Skeletal muscle satellite cell (primary cell): ENCODE measurements around the gene F11.

Experiments used
- H3K27me3 ChIP-seq: 2 replicates; pipeline ENCODE4 v1.7.0; 2013; ENCODE audit warnings: low read length; ENCODE audit not compliant: control insufficient read depth, insufficient read depth
- H3K36me3 ChIP-seq: 2 replicates; pipeline ENCODE4 v1.7.0; 2013; ENCODE audit warnings: mild to moderate bottlenecking, control low read depth, low read length; ENCODE audit not compliant: insufficient read depth
- H3K4me1 ChIP-seq: 2 replicates; pipeline ENCODE4 v1.7.0; 2013; ENCODE audit warnings: low read length; ENCODE audit not compliant: control insufficient read depth, insufficient read depth
- H3K4me2 ChIP-seq: 2 replicates; pipeline ENCODE4 v1.7.0; 2013; ENCODE audit warnings: mild to moderate bottlenecking, low read length
- H3K4me3 ChIP-seq: 2 replicates; pipeline ENCODE4 v1.7.0; 2013; ENCODE audit warnings: low read length
- H3K9ac ChIP-seq: 2 replicates; pipeline ENCODE4 v1.7.0; 2013; ENCODE audit warnings: mild to moderate bottlenecking, low read depth, low read length, moderate library complexity
- H3K9me3 ChIP-seq: replicated peaks from 2 replicates; pipeline ENCODE4 v1.7.0; 2013; ENCODE audit warnings: mild to moderate bottlenecking, control low read depth, low read length

Gene F11

DNA sequence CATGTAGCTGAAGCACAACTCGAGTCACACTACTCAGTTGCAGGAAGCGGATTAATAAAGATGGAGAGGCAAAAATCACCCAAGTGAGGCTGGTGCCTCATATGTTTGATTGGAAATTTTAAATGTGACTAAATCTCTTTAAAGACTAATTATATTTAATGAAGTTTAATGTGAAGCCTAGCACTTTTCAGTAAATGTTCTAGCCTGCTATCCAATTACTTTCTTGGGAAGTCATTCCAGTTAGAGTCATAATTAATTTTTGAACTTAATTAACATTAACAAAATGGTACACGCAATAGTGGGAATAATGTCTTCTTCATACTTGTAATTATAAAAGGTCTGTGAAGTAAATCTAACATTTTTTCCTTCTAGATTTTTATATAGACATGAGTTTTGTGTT, 20.6 kb downstream of the F11 start:
- Histone ChIP-seq H3K9ac (no peak overlapping the region), H3K4me3 (no peak overlapping the region), H3K9me3 (no peaks in the 10 kb centered on the region), H3K27me3 (peaks cover 3% of the 10 kb centered on the region), H3K36me3 (no peaks in the 10 kb centered on the region), H3K4me1 (no peaks in the 10 kb centered on the region), H3K4me2 (no peak overlapping the region)

DNA sequence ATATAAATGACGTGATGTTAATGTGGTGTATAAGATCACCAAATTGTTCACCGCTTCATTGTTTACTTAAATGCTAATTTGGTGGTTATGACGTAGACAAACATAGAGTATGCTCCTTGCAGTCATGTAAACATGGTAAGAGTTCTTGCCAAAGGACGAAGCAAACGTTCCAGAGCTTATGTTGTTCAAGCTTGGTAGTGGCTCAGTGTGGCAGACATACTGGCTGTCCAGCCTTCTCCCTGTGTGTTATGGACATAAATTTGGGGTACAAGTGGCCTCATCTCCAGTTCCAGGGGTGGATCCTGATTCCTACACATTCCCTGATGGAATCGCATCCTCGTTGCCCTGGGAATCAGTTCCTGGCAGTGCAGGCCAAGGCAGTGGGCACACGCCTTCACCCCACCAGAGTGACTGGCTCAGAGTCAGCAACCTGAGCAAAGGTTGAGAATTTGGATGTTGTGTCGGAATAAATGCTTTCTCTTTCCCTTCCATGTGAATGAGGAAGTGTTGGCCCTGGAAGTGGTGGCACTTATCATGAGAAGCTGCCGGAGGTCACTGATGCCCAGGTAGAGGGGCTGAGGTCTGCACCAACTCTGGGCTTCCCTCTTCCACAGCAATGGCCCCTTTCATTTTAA, 25.4 kb downstream of the F11 start:
- Histone ChIP-seq H3K9me3 (no peaks in the 10 kb centered on the region), H3K9ac (no peak overlapping the region), H3K4me3 (no peak overlapping the region), H3K4me1 (no peaks in the 10 kb centered on the region), H3K4me2 (no peak overlapping the region), H3K27me3 (peaks cover 5% of the 10 kb centered on the region), H3K36me3 (no peaks in the 10 kb centered on the region)

DNA sequence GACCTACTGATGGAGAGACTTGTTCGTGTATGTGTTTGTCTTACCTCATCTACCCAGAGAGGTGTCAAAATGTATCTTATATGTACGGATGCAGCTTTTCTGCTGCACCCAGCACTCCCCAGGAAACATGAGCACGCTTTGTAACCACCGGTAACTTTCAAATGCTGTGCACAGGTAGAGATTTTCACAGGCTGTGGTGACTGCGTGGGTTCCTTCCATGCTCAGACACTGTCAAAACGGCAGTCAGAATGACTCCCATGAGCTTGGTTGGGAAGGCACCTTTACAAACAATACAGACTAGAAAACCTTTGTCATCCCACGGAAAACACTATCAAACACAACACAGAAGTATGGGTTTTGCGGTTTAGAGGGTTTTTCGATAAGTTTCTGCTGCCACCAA, 28.2 kb downstream of the F11 start:
- Histone ChIP-seq H3K4me1 (no peaks in the 10 kb centered on the region), H3K27me3 (peaks cover 19% of the 10 kb centered on the region)

DNA sequence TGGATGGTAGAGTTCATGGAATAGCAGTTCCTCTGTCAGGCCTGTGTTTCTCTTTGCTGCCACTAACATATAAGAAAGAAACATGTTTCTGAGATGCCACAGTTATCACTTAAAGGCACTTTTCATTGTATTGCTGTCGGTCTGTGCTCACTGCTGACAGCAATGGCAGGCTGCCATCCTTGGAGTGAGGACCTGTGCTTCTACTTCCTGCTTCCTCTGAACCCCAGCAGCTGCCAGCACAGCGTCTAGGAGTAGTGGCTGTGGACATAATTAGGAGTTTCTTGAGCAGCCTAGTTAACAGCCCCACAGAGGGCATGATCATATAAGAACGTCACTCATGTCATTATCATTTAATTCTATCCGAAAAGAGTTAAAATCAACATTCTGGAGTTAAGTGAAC, 30.5 kb downstream of the F11 start:
- H3K4me1 ChIP-seq, result no peaks in the 10 kb centered on the region
- no peak overlapping the region for H3K4me2 ChIP-seq
- H3K9me3 ChIP-seq, result no peaks in the 10 kb centered on the region
- no peak overlapping the region for H3K9ac ChIP-seq
- no peak overlapping the region for H3K4me3 ChIP-seq
- peaks cover 20% of the 10 kb centered on the region for H3K27me3 ChIP-seq
- H3K36me3 ChIP-seq, result no peaks in the 10 kb centered on the region

More for the DNA sequence above, 28.2 kb downstream of the F11 start:
- no peak overlapping the region for H3K4me2 ChIP-seq
- H3K9ac ChIP-seq, result no peak overlapping the region
- no peaks in the 10 kb centered on the region for H3K36me3 ChIP-seq
- H3K9me3 ChIP-seq, result no peaks in the 10 kb centered on the region
- no peak overlapping the region for H3K4me3 ChIP-seq

DNA sequence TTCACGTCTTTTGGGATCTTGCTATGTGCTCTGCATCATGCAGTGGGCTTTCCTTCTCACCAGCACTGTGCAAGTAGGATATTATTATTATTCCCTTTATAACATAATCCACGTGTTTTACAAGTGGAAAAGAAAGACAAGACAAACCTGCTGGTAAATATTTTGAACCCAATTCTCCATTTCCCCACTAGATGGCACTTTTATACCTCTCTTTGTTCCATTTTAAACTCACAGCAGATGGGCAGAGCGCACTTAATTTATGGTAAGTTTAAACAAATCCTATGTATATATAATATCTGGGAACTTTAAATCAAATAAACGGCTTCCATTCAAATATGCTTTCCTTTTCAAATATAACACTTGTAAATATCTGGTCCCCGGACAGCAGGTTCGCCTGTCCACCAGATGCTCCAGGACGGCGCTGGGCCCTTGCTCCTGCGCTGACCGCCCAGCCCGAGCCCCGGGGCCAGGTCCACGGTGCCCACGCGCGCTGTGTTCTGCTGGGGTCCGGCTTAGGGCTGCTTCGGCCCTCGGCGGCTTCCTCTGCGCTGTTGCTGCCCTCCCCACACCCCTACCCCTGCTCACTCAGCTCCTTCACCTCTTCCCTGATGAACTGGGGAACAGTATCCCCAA, 31.1 kb downstream of the F11 start:
- H3K27me3 ChIP-seq, result peaks cover 24% of the 10 kb centered on the region
- H3K36me3 ChIP-seq, result no peaks in the 10 kb centered on the region
- H3K4me2 ChIP-seq, result no peak overlapping the region
- no peaks in the 10 kb centered on the region for H3K4me1 ChIP-seq
- H3K9ac ChIP-seq, result no peak overlapping the region
- no peaks in the 10 kb centered on the region for H3K9me3 ChIP-seq
- H3K4me3 ChIP-seq, result no peak overlapping the region

DNA sequence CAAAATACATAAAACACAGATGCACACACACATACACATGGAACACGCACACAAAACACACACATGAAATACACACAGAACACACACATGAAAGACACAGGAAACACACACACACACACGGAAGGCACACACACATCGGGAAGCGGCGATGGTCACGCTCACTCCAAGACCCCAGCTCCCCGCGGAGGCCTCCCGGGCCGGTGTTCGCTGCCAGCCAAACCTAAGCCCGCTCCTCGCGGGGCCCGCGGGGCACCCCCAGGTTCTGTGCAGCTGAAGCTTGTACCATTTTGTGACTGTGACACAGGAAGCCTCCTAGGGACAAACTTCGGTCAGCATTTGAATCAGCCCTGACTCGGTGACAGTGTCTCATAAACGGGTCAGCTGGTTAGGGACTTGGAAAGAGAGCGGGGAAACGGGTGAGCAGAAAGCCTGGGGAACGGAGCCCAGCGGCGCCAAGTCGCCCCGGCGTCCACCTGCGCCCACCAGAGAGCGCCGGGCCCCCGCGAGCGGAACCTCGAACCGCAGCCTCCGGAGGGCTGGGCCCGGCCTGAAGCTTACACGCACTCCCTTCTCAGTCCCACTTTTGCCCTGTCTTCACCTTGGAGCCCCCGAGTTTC, 32.1 kb downstream of the F11 start:
- no peaks in the 10 kb centered on the region for H3K4me1 ChIP-seq
- H3K9me3 ChIP-seq, result no peaks in the 10 kb centered on the region
- H3K9ac ChIP-seq, result no peak overlapping the region
- no peak overlapping the region for H3K4me3 ChIP-seq
- H3K27me3 ChIP-seq, result peaks cover 24% of the 10 kb centered on the region
- no peaks in the 10 kb centered on the region for H3K36me3 ChIP-seq
- H3K4me2 ChIP-seq, result no peak overlapping the region

DNA sequence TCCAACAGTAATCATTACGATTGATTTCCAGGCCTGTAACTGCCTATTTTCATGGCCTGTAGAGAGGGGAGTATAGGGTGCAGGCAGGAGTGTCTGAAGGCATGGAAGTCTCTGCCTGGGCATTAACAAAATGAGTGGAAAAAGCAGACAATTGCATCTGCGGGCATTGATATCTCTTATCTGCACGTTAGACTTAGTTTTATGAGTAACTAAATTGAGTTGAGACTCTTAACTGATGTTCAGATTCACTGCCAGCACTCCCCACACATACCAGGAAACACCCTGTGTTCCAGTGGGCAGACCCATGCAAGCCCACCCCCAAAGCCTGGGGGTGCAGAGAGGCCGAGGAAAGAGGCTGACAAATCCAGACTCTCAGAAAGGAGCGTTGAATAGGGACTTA, 33.3 kb downstream of the F11 start:
- H3K4me3 ChIP-seq, result no peak overlapping the region

DNA sequence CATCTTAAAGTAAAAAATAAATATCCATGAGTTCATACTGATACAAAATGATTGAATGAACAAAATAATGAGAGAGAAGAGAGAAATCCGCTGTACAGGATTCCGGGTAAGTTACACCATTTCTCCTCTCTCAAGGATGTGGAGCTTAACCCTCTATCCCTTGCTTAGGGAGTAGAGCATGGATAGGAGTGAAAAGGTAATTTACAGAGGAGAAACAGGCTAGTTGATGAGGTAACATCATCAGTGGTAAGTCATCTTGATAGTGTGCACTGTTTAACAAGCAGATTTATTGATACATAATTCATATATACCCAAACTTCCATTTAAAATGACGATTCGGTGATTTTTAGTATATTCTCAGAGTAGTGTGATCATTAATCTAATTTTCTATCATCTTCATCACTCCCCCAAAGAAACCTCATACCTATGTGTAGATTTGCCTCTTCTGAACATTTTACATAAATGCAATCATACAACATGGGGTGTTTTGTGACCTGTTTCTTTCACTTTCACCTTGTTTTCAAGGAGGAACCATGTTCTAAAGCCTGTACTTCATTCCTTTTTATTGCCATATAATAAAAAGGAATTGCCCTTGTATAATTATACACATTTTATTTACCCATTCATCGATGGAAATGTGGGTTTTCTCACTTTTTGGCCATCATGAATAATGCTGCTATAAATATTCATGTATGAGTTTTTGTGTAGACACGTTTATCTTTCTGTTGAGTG, 34.8 kb downstream of the F11 start:
- Histone ChIP-seq H3K27me3 (peaks cover 22% of the 10 kb centered on the region), H3K36me3 (no peaks in the 10 kb centered on the region), H3K9ac (no peak overlapping the region), H3K4me2 (no peak overlapping the region), H3K4me3 (no peak overlapping the region), H3K4me1 (no peaks in the 10 kb centered on the region), H3K9me3 (no peaks in the 10 kb centered on the region)

More for the DNA sequence above, 33.3 kb downstream of the F11 start:
- Histone ChIP-seq H3K4me1 (no peaks in the 10 kb centered on the region), H3K9ac (no peak overlapping the region), H3K9me3 (no peaks in the 10 kb centered on the region), H3K4me2 (no peak overlapping the region), H3K27me3 (peaks cover 22% of the 10 kb centered on the region), H3K36me3 (no peaks in the 10 kb centered on the region)

DNA sequence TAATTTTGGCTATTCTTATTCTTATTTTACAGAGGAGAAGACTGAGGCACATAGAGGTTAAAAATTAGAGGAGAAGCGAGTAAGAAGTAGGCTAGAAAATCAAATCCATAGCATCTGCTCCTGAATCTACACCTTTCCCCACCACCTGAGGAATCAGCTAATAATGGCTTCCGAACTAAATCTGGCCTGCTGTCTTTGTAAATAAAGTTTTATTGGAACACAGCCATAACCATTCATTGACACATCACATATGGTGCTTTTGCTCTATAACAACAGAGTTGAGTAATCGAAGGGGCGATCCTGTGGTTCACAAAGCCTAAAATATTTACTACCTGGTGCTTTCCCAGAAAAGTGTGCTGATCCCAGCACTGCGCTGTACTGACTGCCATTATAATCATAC, 38.2 kb downstream of the F11 start:
- H3K9ac ChIP-seq, result no peak overlapping the region
- H3K27me3 ChIP-seq, result peaks cover 7% of the 10 kb centered on the region
- H3K9me3 ChIP-seq, result no peaks in the 10 kb centered on the region
- no peak overlapping the region for H3K4me3 ChIP-seq
- no peaks in the 10 kb centered on the region for H3K36me3 ChIP-seq
- H3K4me1 ChIP-seq, result no peaks in the 10 kb centered on the region
- H3K4me2 ChIP-seq, result no peak overlapping the region

DNA sequence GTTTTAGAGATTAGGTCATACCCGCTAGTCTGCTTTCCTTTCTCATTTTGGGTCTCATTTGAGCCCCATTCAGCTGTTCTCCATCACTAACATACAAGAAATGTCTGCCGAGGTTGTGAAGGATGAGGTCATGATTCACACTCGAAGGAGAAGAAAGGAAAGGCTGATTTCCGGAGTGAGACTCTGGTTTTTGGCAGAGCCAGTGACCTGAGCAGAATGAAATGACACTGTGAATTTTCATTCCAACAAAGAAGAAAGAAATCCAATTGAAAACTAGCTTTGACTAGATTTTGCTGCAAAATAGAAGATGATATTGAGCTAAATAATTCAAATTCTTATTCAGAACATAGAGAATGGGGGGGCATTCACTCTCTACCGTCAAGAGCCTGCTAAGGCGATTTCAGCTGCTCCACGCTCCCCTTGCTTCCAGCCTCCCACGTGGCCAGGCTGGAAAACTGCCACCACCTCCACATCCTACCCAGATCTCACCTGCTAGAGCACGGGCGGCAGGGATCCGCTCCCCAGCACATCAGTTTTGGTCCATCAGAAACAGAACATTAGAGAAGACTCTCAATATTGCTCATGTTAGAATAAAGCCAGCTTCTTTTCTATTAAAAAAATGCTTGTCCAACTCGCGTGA, 39.0 kb downstream of the F11 start:
- Histone ChIP-seq H3K27me3 (peaks cover 4% of the 10 kb centered on the region), H3K4me2 (no peak overlapping the region), H3K9ac (no peak overlapping the region)

DNA sequence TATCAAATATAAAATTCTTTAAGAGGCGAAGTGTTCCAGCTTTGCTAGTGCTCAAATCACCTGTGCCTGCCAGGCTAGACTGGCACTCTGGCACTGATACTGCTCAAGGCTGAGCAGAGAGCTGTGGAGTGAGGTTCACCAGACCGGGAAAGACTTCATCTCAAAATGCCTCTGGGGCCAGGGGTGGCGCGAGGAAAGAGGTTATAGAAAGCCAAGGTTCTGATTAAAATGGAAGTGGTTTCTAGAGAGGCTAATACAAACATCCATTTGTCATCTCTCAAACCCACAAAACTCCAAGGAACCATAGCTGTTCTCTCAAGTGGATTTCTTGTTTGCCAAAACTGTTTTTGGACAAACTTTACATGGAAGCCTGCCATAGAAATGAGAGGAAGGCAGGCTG, 41.5 kb downstream of the F11 start:
- H3K27me3 ChIP-seq, result no peaks in the 10 kb centered on the region
- no peak overlapping the region for H3K4me2 ChIP-seq
- no peaks in the 10 kb centered on the region for H3K9me3 ChIP-seq
- no peaks in the 10 kb centered on the region for H3K4me1 ChIP-seq
- no peaks in the 10 kb centered on the region for H3K36me3 ChIP-seq
- H3K4me3 ChIP-seq, result no peak overlapping the region
- H3K9ac ChIP-seq, result no peak overlapping the region

More for the DNA sequence above, 39.0 kb downstream of the F11 start:
- Histone ChIP-seq H3K4me3 (no peak overlapping the region), H3K4me1 (no peaks in the 10 kb centered on the region), H3K9me3 (no peaks in the 10 kb centered on the region), H3K36me3 (no peaks in the 10 kb centered on the region)
